BE2C (cell line): ENCODE results near the gene TAF4B. TPM values are rescaled to one million over a fixed set of nuclear protein-coding genes. Genes with fewer than 3 reads are reported as not detected.

Experiments used
- DNase-seq: peaks from one replicate; pipeline ENCODE4 v3.0.0-alpha.2; 2020
- H3K27me3 ChIP-seq: fragments of 250-450 bp; sonication (Bioruptor Pico); 2 replicates; pipeline ENCODE4 v1.5.1; 2020; ENCODE audit warnings: mild to moderate bottlenecking
- H3K36me3 ChIP-seq: fragments of 250-450 bp; sonication (Bioruptor Pico); 2 replicates; pipeline ENCODE4 v1.5.1; 2020; ENCODE audit warnings: mild to moderate bottlenecking
- H3K4me1 ChIP-seq: fragments of 250-450 bp; sonication (Bioruptor Pico); 2 replicates; pipeline ENCODE4 v1.5.1; 2020
- H3K4me3 ChIP-seq: 2 replicates; pipeline ENCODE4 v1.5.1; 2011; ENCODE audit warnings: low read depth, low read length
- H3K9me3 ChIP-seq: fragments of 250-450 bp; sonication (Bioruptor Pico); 2 replicates; pipeline ENCODE4 v1.5.1; 2020
- CTCF ChIP-seq: IDR thresholded peaks from 2 replicates; pipeline ENCODE4 v1.5.1; 2012; ENCODE audit warnings: mild to moderate bottlenecking, low read depth, low read length
- polyA plus RNA-seq: library from polyadenylated mRNA; unstranded; fragments of >200 nt; gene quantifications from one replicate; pipeline ENCODE4 v1.2.1, GENCODE V29; 2012; ENCODE audit warnings: low read depth, missing spikeins; ENCODE audit not compliant: insufficient read length, insufficient read depth

TAF4B gene
- 2.0 TPM for polyA plus RNA-seq

- Histone ChIP-seq H3K27me3 (no peaks in the 10 kb centered on the region), H3K4me1 (no peaks in the 10 kb centered on the region), H3K9me3 (no peaks in the 10 kb centered on the region), H3K4me3 (peak within 1 kb of the TSS; percentile 74), H3K36me3 (no peaks in the 10 kb centered on the region)
- TF ChIP-seq CTCF: no peak
- DNase-seq: peak; percentile 91
These were observed at the start of gene TAF4B for GRCh38 chr18:26226229-26227050. TSS of gene TAF4B (plus strand) at chr18:26226445. CDS start at chr18:26226934, 489 bp downstream.

GRCh38 chr18:26181343-26181826, 44.9 kb upstream of the TAF4B start:
- no peaks in the 10 kb centered on the region for H3K9me3 ChIP-seq
- no peak for TF ChIP-seq CTCF
- H3K27me3 ChIP-seq: no peaks in the 10 kb centered on the region
- DNase-seq: no peak
- H3K4me3 ChIP-seq: no peak overlapping the region
- H3K4me1 ChIP-seq: no peaks in the 10 kb centered on the region
- H3K36me3 ChIP-seq: no peaks in the 10 kb centered on the region

- no peak for DNase-seq
- no peak for TF ChIP-seq CTCF
- Histone ChIP-seq H3K4me3 (no peak overlapping the region), H3K4me1 (no peaks in the 10 kb centered on the region), H3K27me3 (no peaks in the 10 kb centered on the region), H3K36me3 (no peaks in the 10 kb centered on the region), H3K9me3 (no peaks in the 10 kb centered on the region)
These were observed 42.7 kb upstream of the TAF4B start for GRCh38 chr18:26183395-26184112.

GRCh38 chr18:26185267-26185666, 41.0 kb upstream of the TAF4B start:
- TF ChIP-seq CTCF: no peak
- no peaks in the 10 kb centered on the region for H3K4me1 ChIP-seq

DNA sequence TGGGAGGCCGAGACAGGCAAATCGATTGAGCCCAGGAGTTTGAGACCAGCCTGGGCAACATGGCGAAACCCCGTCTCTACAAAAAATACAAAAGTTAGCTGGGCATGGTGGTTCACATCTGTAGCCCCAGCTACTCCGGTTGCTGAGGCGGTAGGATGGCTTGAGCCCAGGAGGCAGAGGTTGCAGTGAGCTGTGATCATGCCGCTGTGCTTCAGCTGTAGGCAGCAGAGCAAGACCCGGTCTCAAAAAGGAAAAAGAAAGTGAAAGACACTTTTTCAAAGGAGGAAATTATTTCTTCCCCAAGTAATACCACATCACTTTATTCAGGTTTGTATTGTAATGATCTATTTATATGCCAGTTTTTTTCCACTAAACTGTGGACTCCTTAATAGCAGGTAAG, 35.7 kb upstream of the TAF4B start:
- Histone ChIP-seq H3K4me1 (no peaks in the 10 kb centered on the region), H3K4me3 (no peak overlapping the region), H3K36me3 (no peaks in the 10 kb centered on the region), H3K9me3 (no peaks in the 10 kb centered on the region), H3K27me3 (no peaks in the 10 kb centered on the region)
- no peak for TF ChIP-seq CTCF
- no peak for DNase-seq

More at GRCh38 chr18:26185267-26185666, 41.0 kb upstream of the TAF4B start:
- Histone ChIP-seq H3K9me3 (no peaks in the 10 kb centered on the region), H3K36me3 (no peaks in the 10 kb centered on the region), H3K4me3 (no peak overlapping the region), H3K27me3 (no peaks in the 10 kb centered on the region)
- no peak for DNase-seq
